ENCODE results near the gene NFIX. TPM values are rescaled to one million over a fixed set of nuclear protein-coding genes. Genes with fewer than 3 reads are reported as not detected.

Gene NFIX
- total and polyA plus RNA-seq, 2 donors (not counting 1 experiment from before 2014, with no cell fraction given) = 35.7 to 74.8 TPM

DNA sequence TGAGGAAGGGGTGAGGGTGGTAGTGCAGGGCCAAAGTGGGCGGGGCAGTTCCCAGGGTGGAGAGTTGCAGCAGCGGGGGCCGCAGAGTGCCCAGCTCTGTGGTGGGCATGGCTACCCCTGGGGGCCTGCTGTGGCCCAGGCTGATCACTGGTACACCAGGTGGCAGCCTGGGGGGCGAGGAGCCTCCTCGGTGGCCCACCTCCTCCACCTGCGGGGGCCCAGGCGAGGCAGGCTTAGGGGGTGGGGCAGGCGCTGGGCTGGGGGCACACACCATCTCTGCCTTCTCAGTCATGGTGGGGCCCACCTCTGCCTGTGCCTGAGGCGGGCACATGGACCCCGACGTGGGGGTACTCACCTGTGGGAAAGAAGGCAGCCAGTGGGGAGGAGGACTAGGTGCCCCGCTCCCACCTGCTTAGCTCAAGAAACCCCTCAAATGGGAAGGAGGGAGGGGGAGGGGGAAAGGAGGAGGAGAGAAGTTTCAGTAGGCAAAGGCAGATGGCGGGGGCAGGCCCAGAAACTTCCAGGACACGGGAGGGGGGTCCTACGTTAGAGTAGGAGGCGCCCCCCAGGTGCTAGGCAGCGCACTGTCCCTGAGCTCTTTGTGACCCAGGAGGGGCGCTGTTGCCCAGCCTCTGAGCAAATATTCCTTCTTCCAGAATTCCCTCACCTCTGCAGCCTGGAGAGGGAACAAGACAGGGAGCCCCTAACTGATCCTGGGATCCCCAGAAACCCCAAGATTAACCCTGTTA, 105.7 kb downstream of the NFIX start:
- no peak overlapping the region for H3K9ac ChIP-seq (ENCODE audit: insufficient read depth, low read length)
- peaks cover 3% of the 10 kb centered on the region for H3K4me1 ChIP-seq (ENCODE audit: control insufficient read depth, extremely low read depth, insufficient read depth, low read length)
- TF ChIP-seq, protein P1, sequence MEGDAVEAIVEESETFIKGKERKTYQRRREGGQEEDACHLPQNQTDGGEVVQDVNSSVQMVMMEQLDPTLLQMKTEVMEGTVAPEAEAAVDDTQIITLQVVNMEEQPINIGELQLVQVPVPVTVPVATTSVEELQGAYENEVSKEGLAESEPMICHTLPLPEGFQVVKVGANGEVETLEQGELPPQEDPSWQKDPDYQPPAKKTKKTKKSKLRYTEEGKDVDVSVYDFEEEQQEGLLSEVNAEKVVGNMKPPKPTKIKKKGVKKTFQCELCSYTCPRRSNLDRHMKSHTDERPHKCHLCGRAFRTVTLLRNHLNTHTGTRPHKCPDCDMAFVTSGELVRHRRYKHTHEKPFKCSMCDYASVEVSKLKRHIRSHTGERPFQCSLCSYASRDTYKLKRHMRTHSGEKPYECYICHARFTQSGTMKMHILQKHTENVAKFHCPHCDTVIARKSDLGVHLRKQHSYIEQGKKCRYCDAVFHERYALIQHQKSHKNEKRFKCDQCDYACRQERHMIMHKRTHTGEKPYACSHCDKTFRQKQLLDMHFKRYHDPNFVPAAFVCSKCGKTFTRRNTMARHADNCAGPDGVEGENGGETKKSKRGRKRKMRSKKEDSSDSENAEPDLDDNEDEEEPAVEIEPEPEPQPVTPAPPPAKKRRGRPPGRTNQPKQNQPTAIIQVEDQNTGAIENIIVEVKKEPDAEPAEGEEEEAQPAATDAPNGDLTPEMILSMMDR (conservative IDR thresholded peaks at IDR 0.05 in 1 of 2, IDR thresholded peaks at IDR 0.05 in 1 of 2; ENCODE audit: low read depth in 1 of 2, low read length in 2 of 2) = peak in 1 of 2 donors; percentile 19
- TF ChIP-seq EZH2 (IDR thresholded peaks at IDR 0.05; ENCODE audit: low read length, missing control alignments) = no peak
- H2AFZ ChIP-seq (ENCODE audit: low read length) = no peak overlapping the region
- H3K27ac ChIP-seq (ENCODE audit: insufficient read depth, low read length) = no peak overlapping the region
- H3K79me2 ChIP-seq (ENCODE audit: control insufficient read depth, insufficient read depth, low read length) = peaks cover 1% of the 10 kb centered on the region
- H3K36me3 ChIP-seq (ENCODE audit: control insufficient read depth, insufficient read depth, low read length) = peaks cover 15% of the 10 kb centered on the region
- H3K4me3 ChIP-seq (replicated peaks in 1 of 4; ENCODE audit: control extremely low read depth in 1 of 4, insufficient read depth in 1 of 4, low read depth in 3 of 4, low read length in 4 of 4) = no peak overlapping the region
- no peaks in the 10 kb centered on the region for H4K20me1 ChIP-seq (ENCODE audit: control insufficient read depth, extremely low read depth, insufficient read depth, low read length)
- H3K4me2 ChIP-seq (ENCODE audit: extremely low read depth, insufficient read depth, low read length) = no peak overlapping the region
- no peaks in the 10 kb centered on the region for H3K27me3 ChIP-seq (ENCODE audit: control insufficient read depth, insufficient read depth, low read length)
- H3K9me3 ChIP-seq (ENCODE audit: control insufficient read depth, insufficient read depth, low read depth, low read length) = no peaks in the 10 kb centered on the region
- DNase-seq (ENCODE audit: low read depth in 2 of 2) = no peak

DNA sequence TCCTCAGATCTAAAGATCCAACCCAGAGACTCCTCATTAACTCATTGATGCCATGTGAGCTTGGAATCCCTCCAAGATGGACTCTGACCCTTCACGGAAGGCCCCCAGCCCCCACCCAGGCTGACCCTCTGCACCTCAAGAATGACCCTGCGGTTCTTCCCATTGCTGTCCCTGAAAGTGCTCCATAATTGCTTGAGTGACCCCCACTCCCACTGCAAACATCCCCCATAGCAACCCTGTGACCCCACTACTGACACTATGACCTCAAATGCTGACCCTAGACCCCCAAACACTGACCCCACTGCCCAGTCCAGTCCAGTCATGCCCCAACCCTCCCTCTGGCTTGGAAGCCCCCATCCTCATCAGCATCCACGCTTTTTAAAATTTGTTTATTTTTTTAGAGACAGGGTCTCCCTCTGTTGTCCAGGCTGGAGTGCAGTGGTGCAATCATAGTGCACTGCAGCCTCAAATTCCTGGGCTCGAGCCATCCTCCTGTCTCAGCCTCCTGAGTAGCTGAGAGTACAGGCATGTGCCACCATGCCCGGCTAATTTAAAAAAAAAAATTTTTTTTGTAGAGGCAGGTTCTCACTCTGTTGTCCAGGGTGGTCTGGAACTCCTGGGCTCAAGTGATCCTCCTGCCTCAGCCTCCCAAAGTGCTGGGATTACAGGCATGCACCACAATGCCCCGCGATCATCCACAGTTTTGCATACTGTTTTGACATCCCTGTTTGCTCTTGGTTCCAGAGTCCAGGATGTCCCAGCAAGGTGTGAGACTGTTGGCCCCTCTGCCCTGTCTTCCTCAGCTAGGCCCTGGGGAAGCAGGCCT, 106.5 kb downstream of the NFIX start:
- no peaks in the 10 kb centered on the region for H4K20me1 ChIP-seq (ENCODE audit: control insufficient read depth, extremely low read depth, insufficient read depth, low read length)
- H3K79me2 ChIP-seq (ENCODE audit: control insufficient read depth, insufficient read depth, low read length) = peaks cover 1% of the 10 kb centered on the region
- no peaks in the 10 kb centered on the region for H3K27me3 ChIP-seq (ENCODE audit: control insufficient read depth, insufficient read depth, low read length)
- H3K9me3 ChIP-seq (ENCODE audit: control insufficient read depth, insufficient read depth, low read depth, low read length) = no peaks in the 10 kb centered on the region
- H3K36me3 ChIP-seq (ENCODE audit: control insufficient read depth, insufficient read depth, low read length) = peaks cover 15% of the 10 kb centered on the region
- H3K4me2 ChIP-seq (ENCODE audit: extremely low read depth, insufficient read depth, low read length) = peak overlapping the region; percentile 17
- H3K9ac ChIP-seq (ENCODE audit: insufficient read depth, low read length) = no peak overlapping the region
- no peak overlapping the region for H3K4me3 ChIP-seq (replicated peaks in 1 of 4; ENCODE audit: control extremely low read depth in 1 of 4, insufficient read depth in 1 of 4, low read depth in 3 of 4, low read length in 4 of 4)
- peaks cover 3% of the 10 kb centered on the region for H3K4me1 ChIP-seq (ENCODE audit: control insufficient read depth, extremely low read depth, insufficient read depth, low read length)
- H2AFZ ChIP-seq (ENCODE audit: low read length) = no peak overlapping the region
- TF ChIP-seq, protein P1 (conservative IDR thresholded peaks at IDR 0.05 in 1 of 2, IDR thresholded peaks at IDR 0.05 in 1 of 2; ENCODE audit: low read depth in 1 of 2, low read length in 2 of 2) = no peak
- no peak for TF ChIP-seq EZH2 (IDR thresholded peaks at IDR 0.05; ENCODE audit: low read length, missing control alignments)
- no peak for DNase-seq (ENCODE audit: low read depth in 2 of 2)
- H3K27ac ChIP-seq (ENCODE audit: insufficient read depth, low read length) = no peak overlapping the region

DNA sequence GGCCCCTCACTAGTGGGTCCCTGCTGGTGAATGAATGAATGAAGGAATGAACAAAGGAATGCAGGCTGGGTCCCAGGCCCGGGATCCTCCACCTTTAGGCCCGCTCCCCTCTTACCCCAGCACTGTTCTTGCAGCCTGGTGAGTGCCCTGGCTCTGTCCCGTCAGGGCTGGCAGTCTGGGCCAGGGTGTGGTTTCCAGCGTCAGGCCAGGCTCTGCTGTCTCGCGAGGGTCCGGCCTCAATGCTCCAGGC, 107.1 kb downstream of the NFIX start:
- Histone ChIP-seq H3K9ac (ENCODE audit: insufficient read depth, low read length) (peak overlapping the region; percentile 26), H3K79me2 (ENCODE audit: control insufficient read depth, insufficient read depth, low read length) (peaks cover 1% of the 10 kb centered on the region), H2AFZ (ENCODE audit: low read length) (no peak overlapping the region), H3K36me3 (ENCODE audit: control insufficient read depth, insufficient read depth, low read length) (peaks cover 17% of the 10 kb centered on the region), H3K27me3 (ENCODE audit: control insufficient read depth, insufficient read depth, low read length) (no peaks in the 10 kb centered on the region), H3K4me2 (ENCODE audit: extremely low read depth, insufficient read depth, low read length) (peak overlapping the region; percentile 17), H4K20me1 (ENCODE audit: control insufficient read depth, extremely low read depth, insufficient read depth, low read length) (no peaks in the 10 kb centered on the region), H3K4me1 (ENCODE audit: control insufficient read depth, extremely low read depth, insufficient read depth, low read length) (peaks cover 3% of the 10 kb centered on the region), H3K4me3 (replicated peaks in 1 of 4; ENCODE audit: control extremely low read depth in 1 of 4, insufficient read depth in 1 of 4, low read depth in 3 of 4, low read length in 4 of 4) (peak overlapping the region in 1 of 4 experiments; percentile 10), H3K27ac (ENCODE audit: insufficient read depth, low read length) (peak overlapping the region; percentile 31), H3K9me3 (ENCODE audit: control insufficient read depth, insufficient read depth, low read depth, low read length) (no peaks in the 10 kb centered on the region)
- TF ChIP-seq, protein P1 (conservative IDR thresholded peaks at IDR 0.05 in 1 of 2, IDR thresholded peaks at IDR 0.05 in 1 of 2; ENCODE audit: low read depth in 1 of 2, low read length in 2 of 2) = no peak
- no peak for TF ChIP-seq EZH2 (IDR thresholded peaks at IDR 0.05; ENCODE audit: low read length, missing control alignments)
- no peak for DNase-seq (ENCODE audit: low read depth in 2 of 2)
